ENCODE measurements around the gene GPR22. TPM values are rescaled to one million over a fixed set of nuclear protein-coding genes. Genes with fewer than 3 reads are reported as not detected.

Gene GPR22
- total RNA-seq, 1 experiment from 2014 or later, result not detected

DNA sequence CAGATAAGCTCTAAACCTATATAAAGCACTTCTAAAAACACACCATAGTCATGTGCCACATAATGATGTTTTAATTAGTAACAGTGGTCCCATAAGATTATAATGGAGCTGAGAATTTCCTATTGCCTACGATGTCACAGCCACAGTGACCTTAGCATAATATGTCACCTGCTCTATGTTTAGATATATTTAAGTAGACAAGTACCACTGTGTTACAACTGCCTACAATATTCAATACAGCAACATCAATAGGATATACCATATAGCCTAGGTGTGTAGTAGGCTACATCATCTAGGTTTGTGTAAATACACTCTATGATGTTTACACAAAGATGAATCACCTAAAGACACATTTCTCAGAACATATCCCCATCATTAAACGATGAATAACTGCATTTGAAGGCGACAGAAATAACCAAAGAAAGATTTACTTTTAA lies 24.5 kb downstream of the GPR22 start:
- Mint-ChIP-seq H3K4me3 (no peak overlapping the region), H3K36me3 (ENCODE audit: insufficient read depth in 1 of 3, low read depth in 3 of 3) (peaks cover 0 to 7% (median 3%) of the 10 kb centered on the region in 3 experiments; a peak in 5 of 7 replicates), H3K27ac (no peak overlapping the region), H3K9me3 (no peaks in the 10 kb centered on the region), H3K27me3 (ENCODE audit: low read depth) (no peaks in the 10 kb centered on the region), H3K4me1 (peaks cover 0 to 8% of the 10 kb centered on the region in 2 experiments; a peak in 3 of 4 replicates)
- Histone ChIP-seq H4K20me1 (ENCODE audit: control insufficient read depth, insufficient read depth, insufficient read length) (no peaks in the 10 kb centered on the region), H4K8ac (replicated peaks; ENCODE audit: insufficient read length, low read depth, low read length) (no peak overlapping the region), H2BK12ac (ENCODE audit: insufficient read length, low read depth, low read length) (no peak overlapping the region), H2AFZ (ENCODE audit: low read length) (no peak overlapping the region), H3K56ac (ENCODE audit: insufficient read length, low read depth, low read length) (no peak overlapping the region), H3K23me2 (ENCODE audit: insufficient read length, low read depth, low read length, poor library complexity, severe bottlenecking) (no peaks in the 10 kb centered on the region), H4K91ac (ENCODE audit: insufficient read length, low read depth, low read length) (no peak overlapping the region), H3K14ac (ENCODE audit: insufficient read depth, low read length) (no peak overlapping the region), H3K79me1 (ENCODE audit: insufficient read depth, low read depth, low read length, poor library complexity, severe bottlenecking) (peaks cover 6% of the 10 kb centered on the region), H3K4ac (ENCODE audit: low read depth, low read length) (no peak overlapping the region), H3T11ph (ENCODE audit: low read length) (no peak overlapping the region), H4K5ac (ENCODE audit: insufficient read length, low read depth, low read length) (no peak overlapping the region), H3K9me3 (ENCODE audit: control insufficient read depth, low read depth, low read length) (no peaks in the 10 kb centered on the region), H3K79me2 (ENCODE audit: insufficient read depth, low read length) (no peaks in the 10 kb centered on the region), H2BK120ac (ENCODE audit: low read depth, low read length, poor library complexity, severe bottlenecking) (no peak overlapping the region), H3K4me2 (ENCODE audit: insufficient read depth, insufficient read length, low read length) (no peak overlapping the region), H2AK5ac (ENCODE audit: insufficient read length, low read length) (no peak overlapping the region), H2BK15ac (ENCODE audit: low read depth, low read length) (no peak overlapping the region), H3K9ac (ENCODE audit: extremely low read depth, insufficient read length, low read length) (no peak overlapping the region), H3K23ac (ENCODE audit: insufficient read length, low read depth, low read length) (no peak overlapping the region), H3K27ac (ENCODE audit: insufficient read length, low read depth, low read length) (no peak overlapping the region), H3K18ac (ENCODE audit: insufficient read length, low read depth, low read length) (no peak overlapping the region), H3K4me1 (ENCODE audit: insufficient read depth, low read length) (no peaks in the 10 kb centered on the region), H2BK20ac (ENCODE audit: low read depth, low read length, poor library complexity, severe bottlenecking) (no peak overlapping the region), H3K27me3 (ENCODE audit: insufficient read depth, low read length) (no peaks in the 10 kb centered on the region), H2BK5ac (ENCODE audit: insufficient read length, low read length) (no peak overlapping the region)
- no CpG with 5 or more reads among the region's 3 CpGs for WGBS (ENCODE audit: extremely low coverage, insufficient read length, low lambda C conversion rate)
- TF ChIP-seq, protein P1, sequence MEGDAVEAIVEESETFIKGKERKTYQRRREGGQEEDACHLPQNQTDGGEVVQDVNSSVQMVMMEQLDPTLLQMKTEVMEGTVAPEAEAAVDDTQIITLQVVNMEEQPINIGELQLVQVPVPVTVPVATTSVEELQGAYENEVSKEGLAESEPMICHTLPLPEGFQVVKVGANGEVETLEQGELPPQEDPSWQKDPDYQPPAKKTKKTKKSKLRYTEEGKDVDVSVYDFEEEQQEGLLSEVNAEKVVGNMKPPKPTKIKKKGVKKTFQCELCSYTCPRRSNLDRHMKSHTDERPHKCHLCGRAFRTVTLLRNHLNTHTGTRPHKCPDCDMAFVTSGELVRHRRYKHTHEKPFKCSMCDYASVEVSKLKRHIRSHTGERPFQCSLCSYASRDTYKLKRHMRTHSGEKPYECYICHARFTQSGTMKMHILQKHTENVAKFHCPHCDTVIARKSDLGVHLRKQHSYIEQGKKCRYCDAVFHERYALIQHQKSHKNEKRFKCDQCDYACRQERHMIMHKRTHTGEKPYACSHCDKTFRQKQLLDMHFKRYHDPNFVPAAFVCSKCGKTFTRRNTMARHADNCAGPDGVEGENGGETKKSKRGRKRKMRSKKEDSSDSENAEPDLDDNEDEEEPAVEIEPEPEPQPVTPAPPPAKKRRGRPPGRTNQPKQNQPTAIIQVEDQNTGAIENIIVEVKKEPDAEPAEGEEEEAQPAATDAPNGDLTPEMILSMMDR (conservative IDR thresholded peaks at IDR 0.05), result no peak
- no peak for DNase-seq

Measured in H9 (cell line).